Measurements from ENCODE around the gene ZNF106.

Gene ZNF106

DNA sequence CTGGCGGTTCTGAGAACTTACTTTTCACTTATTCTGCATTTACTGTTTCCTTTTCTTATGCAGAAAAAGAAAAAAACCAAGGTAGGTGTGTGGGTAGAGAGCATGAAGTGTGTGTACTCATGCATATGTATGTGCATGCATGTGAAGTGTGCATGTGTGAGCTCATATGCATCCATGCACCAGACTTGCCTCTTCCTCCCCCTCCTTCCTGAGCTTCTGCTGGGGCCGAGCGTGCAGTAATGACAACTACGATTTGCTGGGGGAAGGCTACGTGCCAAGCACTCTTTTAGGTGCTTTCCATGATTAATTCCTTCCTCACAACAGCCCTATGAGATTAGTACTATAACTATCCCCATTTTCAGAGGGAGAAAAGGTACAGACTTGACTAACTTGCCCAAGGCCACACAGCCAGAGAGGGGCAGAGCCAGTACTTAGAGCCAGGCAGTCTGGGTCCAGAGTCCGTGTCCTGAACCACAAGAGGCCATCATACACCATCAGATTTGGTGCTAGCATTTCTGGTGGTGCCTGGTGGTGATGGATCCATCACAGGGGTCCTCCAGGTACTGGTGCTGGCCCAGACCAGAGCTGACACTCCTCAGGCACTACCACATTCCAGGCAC is 85.0 kb downstream of the ZNF106 start:
- no peak for DNase-seq (ENCODE audit: low spot score)

DNA sequence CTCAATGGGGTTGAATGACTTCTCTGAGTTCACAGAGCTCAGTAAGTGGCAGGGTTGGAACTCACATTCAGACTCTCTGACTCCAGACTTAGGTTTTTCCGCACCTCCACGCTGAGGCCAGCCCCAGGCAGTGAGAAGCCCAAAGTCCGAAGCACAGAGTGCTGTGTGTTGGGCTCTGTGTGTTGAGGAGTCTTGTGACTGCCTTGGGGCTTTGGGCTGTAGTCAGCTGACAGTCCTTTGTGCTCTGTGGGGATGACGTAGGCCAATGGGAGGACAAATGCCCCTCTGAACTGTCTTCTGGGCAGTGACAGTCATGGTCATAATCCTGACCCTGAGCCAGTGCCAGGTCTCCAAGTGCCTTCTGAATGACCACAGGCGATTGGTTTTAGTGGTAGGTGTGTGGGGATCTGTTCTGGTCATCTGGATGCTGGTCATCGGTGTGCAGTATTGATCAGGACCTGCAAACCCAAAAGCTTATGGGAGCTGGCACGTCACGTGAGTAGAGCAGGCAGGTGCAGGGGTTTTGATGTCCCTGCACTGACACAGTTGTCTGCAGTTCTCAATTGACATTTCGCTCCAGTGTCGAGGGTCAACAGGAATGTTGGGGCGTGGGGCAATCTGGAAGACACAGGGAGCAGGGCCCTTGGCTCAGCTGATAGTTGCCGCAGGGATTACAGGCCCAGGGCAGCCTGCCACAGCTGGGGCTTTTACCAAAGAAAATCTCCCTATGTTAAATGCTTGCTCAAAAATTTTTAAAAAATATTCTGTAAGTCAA is 86.3 kb downstream of the ZNF106 start:
- DNase-seq (ENCODE audit: low spot score) = no peak

DNA sequence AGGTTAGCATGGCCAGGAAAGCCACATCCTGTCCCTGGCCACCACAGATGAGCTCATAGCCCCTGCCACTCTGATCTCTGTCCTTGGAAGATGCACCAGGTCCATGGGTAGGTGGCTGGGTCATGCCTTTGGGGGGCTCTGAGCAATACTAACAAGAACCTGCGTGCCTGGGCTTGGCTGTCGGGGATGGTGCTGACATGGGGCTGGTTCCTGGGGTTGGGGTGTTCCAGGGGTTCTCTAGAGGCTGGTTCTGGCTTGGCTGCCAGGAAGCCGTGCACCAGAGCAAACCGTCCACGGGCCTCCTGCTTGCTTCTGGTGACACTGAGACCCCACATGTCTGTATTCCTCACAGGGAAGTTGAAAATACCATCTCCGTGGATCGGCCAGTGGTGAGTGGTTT is 87.6 kb downstream of the ZNF106 start:
- DNase-seq (ENCODE audit: low spot score) = no peak

DNA sequence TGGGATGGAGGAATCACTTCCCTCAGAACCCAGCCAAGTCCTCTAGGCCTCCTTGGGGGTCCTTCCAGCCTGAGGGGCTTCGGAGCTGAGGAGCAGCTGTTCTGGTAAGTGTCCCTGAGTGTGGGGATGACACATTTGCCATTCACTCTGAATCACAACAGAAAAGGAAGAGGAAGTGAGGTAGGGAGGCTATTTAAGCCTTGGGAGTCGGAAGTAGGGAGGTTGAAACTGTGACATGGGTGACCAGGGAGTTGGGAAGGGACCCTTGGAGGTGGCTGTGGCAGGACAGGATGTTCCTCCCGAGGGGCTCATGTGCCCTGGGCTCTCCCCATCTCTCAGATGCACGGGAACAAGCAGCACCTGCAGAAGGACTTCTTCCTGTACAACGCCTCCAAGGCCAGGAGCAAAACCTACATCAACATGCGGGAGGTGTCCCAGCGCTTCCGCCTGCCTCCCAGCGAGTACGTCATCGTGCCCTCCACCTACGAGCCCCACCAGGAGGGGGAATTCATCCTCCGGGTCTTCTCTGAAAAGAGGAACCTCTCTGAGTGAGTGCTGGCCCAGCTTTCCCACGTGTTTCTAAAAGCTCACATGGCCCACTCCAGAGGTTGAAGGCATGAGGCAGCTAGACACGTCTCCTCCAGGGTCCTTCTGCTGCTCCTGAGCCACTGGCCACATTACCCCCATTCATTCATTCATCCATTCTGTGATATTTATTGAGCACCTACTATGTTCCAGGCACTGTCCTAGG is 88.3 kb downstream of the ZNF106 start:
- DNase-seq (ENCODE audit: low spot score) = peak; percentile 64

DNA sequence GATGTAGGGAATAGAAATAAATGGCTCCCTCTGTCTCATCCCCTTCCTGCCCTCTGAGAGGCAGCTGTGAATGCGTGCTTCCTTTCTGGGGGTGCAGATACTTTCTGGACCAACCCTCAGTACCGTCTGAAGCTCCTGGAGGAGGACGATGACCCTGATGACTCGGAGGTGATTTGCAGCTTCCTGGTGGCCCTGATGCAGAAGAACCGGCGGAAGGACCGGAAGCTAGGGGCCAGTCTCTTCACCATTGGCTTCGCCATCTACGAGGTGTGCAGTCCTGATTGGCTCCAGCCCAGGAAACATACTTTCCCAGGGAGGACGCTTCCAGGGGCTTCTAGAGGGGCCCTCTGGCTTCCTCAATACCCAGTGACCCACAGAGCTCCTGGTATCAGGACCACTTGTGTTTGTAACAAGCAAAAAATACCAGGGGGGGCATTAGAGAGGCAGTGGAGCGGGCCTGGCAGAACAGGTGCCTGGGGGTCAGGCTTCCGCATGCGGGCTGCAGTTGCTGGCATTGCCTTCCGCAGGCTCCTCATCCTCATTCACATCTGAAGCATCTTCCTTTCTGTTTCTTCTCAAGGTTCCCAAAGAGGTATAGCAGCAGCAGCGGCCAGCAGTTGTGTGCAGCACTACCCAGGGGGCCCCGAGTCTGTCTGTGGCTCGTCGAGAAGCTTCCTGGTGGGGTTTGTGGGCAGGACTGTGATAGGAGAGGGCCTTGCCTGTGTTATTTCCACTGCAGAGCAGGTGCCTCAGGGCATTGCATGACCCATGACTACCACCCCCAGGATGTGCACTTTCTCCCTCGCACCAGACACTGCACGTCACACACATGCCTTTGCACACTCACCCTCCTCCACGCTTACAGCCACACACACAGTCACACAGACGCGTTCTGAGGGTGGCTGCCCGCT is 89.1 kb downstream of the ZNF106 start:
- peak; percentile 84 for DNase-seq (ENCODE audit: low spot score)

DNA sequence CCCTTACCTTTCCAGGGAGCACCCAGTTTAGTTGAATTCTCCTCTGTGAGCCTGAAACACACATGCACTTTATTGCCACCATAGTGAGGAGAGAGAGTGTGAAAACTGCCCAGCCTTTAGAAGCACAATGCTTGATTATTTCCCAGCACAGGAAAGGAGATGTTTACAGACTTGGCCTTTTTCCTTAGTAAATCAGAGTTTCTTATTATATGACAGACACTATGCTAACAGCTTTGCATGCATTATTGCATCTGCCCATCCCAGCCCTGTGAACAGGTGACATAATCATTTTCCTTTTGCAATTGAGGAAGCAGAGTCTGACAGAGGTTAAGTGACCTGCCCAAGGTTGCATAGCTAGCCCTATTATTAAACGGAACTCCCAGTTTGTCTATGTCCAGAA is 95.1 kb downstream of the ZNF106 start:
- DNase-seq (ENCODE audit: low spot score) = no peak

DNA sequence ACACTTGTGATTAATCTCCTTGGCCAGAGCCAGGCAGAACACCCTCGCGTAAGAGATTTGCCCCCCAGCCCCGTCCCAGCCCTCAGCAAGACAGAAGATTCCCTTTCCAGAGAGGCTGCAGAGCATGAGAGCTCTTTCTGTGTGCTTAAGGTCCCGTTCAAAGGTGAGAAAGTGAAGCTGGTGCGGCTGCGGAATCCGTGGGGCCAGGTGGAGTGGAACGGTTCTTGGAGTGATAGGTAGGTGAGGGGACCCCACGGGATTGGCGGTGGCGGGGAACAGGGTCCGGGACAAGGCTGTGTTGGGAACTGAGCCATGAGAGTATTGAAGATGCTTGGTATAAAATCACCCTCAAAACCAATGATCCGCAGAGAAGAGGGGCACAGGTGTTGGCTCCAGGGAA is 96.8 kb downstream of the ZNF106 start:
- no peak for DNase-seq (ENCODE audit: low spot score)

DNA sequence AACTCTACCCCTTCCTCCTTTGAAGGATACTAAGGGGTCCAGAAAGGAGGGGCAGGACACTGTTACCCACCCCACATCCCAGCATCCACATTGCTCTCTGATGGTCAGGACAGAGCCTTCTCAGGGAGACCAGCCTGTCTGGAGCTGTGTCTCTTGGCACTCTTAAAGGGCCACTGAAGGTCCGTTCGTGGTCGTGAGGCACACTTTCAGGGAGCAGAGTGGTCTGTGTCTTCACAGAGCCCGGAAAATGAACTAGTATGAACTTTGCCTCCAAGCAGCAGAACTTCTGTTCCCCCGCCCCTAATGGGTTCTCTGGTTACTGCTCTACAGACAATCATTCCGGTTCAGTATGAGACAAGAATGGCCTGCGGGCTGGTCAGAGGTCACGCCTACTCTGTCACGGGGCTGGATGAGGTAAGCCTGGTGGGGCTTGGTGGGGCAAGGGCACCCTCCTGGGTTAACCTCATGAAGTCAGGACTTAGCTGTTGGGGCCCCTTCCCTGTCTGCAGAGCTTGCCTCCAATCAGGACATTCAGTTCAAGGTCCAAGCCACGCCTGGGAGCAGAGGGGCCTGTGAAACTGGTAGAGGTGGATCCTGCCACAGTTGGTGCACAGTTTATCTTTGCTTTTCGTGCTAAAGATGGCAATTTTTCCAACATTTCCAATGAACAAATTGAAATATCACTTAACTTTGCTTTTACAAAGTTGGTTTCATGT is 98.5 kb downstream of the ZNF106 start:
- no peak for DNase-seq (ENCODE audit: low spot score)

DNA sequence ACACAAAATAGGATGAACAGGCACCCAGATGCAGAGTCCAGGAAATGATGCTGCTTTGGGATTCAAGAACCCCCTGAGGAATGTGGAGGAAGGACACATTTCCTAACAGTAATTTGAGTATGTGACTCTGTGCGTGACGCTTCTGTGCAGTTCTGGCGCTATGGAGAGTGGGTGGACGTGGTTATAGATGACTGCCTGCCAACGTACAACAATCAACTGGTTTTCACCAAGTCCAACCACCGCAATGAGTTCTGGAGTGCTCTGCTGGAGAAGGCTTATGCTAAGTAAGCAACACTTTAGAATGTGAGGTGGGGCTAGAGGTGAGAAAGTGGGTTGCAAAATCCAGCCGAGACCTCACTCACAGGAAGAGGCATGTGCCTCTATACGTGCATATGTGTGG is 103.3 kb downstream of the ZNF106 start:
- peak; percentile 29 for DNase-seq (ENCODE audit: low spot score)

DNA sequence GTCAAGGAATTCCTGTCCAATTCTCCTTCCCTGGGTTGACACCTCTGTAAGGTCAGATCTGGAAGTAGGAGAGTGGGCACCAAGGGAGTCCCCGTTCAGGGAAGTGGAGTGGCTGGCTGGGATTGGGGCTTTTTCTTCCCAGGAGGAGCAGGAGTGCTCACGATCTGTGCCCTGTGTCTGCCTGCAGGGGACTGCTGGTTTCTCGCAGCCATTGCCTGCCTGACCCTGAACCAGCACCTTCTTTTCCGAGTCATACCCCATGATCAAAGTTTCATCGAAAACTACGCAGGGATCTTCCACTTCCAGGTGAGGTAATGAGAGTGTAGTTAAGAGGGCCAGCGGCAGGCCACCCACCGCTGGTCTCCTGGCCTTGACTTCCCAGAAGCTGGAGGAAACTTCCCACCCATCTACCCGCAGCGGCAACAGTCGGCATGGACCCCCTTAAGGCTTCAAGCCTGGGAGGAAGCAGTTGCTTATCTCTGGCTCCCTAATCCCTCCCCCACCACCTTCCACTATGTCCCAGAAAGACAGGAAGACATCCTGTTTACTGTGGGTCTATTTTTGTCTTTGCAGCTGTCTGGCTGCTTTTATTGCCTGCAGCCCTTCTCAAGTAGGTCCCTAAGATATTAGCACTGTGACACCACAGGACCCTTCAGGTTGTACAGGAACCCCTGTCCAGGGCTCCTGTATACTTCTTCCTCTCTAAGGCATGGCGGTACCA is 104.8 kb downstream of the ZNF106 start:
- DNase-seq (ENCODE audit: low spot score) = peak; percentile 30

DNA sequence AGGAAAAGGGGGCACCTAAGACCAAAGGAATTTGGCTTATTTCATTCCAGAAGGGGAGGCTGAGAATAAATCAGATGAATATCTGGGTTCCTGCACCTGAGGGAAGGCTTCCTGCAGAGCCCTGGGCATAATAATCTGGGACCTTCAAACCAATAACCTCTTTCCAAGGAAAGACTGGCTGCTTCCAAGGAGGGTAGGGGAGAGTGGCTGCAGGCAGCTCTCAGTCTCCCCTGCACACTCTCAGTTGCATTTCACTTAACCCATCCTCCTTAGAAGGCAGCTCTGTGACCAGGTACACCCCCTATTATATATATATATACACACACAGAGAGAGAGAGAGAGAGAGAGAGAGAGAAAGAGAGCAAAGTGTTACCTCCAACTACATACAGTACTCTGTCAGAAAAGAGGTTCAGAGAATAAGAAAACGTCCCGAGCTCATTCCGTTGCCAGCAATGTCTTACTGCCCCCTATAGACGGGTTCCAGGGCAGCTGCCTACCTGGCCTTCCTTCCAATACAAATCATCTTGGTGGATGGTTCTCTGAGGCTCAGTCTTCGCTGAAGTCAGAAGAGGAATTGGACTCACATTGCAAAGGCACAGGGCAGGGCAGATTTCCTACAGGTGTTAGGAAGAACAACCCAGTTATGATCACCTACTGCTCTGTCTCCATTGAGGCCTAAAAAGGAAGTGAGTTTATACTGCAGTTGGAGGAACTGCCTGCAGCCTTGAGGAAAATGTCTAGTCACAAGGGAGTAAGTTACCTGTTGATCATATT is 105.5 kb downstream of the ZNF106 start:
- peak; percentile 64 for DNase-seq (ENCODE audit: low spot score)

DNA sequence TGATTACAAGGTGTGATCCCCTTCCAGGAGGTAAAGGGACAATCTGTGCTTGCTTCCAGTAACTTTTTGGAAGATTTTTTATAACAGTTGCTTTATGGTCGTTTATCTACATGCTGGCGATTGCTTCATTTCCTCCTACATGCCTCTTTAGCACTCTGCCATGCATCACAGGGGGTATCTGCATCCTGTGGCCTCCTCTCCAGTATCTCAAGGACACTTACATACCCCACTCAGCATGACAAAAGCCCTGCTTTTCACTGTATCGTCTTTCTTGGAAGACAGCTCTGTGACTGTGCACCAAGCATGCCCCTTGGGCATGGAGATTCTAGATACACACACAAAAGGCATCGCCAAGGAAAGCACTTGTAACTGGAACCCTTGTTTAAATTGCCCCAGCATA is 106.3 kb downstream of the ZNF106 start:
- DNase-seq (ENCODE audit: low spot score) = no peak

DNA sequence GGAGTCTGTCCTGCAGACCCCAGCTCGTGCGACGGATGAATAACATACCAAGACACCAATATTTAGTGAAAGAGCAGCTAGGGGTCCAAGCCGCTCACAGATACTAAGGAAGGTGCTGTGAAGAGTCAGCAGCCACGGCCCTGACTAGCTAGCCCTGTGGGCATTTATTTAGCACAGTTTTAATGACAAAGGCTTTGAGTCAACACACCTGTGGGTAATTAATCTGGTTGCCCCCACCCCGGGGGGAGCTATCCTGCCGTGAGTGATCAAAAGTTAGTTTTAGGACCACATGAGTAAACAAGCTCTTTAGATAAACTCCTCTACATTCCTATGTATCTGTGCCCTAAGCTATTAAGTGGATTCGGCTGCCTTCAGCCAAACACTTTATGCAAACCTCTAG is 112.9 kb downstream of the ZNF106 start:
- no peak for DNase-seq (ENCODE audit: low spot score)

DNA sequence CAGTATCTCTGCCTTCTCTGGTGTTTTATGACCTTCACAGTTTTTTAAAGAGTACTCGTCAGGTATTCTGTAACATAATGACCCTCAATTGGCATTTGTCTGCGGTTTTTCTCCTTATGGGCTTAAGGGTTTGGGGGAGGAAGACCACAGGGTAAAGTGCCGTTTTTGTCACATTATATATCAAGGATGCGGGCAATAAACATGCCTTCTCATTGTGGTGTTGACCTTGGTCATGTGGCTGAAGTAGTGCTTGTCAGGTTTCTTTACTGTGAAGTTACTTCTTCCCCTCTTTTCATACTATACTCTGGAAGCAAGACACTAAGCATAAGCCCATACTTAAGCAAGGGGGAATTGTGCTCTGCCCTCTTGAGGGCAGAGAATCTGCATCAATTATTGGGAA is 115.0 kb downstream of the ZNF106 start:
- DNase-seq (ENCODE audit: low spot score) = no peak

DNA sequence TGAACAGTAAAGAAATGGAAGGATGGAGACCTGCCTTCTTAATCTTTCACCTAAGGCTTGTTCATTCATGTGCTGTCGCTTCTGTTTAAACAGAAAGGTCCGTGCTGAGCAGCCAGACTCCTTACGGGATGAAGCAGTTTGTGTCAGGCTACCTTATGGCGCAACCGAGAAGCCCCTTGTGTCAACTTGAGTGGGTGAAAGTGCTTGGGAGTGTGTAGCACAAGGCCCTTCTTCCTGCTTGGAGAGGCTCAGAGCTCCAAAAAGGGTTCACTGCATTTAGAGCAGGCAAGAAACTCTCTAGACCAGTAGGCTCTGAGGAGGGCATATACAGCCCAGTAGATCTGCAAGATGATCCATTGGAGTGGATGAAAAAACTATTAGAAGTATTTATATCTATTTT is 115.7 kb downstream of the ZNF106 start:
- DNase-seq (ENCODE audit: low spot score) = no peak

DNA sequence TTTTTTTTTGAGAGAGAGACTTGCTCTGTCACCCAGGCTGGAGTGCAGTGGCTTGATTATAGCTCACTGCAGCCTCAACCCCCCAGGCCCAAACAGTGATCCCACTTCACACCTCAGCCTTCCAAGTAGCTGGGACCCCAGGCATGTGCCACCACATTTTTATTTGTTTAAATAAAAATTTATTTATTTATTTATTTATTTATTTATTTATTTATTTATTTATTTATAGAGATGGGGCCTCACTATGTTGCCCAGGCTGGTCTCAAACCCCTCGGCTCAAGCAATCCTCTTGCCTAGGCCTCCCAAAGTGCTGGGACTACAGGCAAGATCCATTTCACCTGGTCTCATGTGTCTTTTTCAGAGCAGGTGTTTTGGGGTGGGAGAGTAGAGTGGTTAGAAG is 116.1 kb downstream of the ZNF106 start:
- no peak for DNase-seq (ENCODE audit: low spot score)

DNA sequence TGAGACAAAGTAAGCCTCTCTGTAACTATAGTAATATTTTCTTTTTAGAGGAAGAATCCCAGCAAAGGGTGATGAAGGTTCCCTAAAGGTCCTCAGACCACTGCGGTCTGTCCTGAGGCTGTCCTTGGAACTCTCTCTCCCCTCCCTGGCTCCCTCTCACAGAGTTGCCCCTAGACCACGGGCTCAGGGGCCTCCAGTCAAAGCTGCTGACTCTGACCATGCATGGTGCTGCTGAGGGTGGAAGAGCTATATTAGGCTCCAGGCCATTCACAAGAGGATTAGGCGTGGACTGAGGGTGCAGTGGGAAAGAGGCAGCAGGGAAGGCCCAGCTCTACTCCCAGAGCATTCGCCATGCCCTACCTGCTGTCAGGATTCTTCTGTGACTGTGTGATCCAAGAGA is 117.0 kb downstream of the ZNF106 start:
- no peak for DNase-seq (ENCODE audit: low spot score)

DNA sequence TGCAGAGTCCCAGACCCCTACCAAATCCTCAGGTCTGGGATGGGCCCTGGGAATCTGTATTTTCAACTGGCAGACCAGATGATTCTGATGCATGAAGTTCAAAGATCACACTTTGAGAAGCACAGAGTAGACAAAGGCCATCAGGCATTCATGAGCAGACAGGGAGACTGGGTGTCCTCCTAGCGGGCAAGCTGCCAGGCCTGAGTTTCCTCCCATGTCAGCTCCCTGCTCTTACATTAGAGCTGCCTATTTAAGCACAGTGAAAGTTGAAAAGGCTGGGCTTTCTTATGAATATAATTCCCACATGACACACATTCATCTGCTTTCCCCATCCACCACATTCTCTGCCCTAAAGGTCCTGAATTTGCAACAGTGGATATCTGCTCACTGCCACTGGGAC is 117.7 kb downstream of the ZNF106 start:
- DNase-seq (ENCODE audit: low spot score) = no peak

DNA sequence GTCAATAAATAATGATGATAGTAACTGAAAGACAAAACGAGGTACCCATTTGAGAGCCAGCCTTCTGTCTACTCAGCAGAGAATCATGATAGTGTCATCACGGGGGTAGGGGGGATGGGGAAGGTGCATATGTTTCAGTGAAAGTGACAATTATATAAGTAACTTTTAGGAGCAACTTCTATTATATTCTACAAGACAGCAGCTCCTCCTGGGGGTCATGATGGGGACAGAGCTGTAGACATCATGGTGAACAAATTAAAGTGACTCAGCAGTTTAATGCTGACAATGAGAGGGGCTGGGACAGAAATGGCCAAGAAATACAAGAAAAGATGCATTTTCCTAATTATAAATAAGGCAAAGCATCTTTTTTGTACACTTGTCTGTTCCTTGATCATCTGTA is 119.8 kb downstream of the ZNF106 start:
- DNase-seq (ENCODE audit: low spot score) = peak; percentile 11

DNA sequence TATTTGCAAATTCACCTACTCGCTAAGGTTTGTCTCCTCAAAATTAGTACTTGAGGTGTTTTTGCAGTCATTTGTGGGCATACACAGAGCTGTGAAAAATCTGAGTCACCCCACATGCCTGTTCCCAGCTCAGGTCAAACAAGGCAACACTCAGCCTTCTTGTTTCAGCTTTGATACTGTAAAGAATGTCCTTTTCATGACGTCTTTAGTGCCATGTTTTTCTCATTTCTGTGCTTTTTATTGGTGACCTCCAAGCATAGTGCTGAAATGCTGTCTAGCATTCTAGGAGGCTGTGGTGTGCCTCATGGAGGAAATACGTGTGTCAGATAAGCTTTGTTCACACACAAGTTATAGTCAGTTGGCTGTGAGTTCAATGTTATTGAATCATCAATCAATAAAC is 122.8 kb downstream of the ZNF106 start:
- no peak for DNase-seq (ENCODE audit: low spot score)
